Left kidney (tissue), 2 donors: ENCODE results near the gene RNLS. TPM values are rescaled to one million over a fixed set of nuclear protein-coding genes. Genes with fewer than 3 reads are reported as not detected.
"Not testable (repeated sequence)": the region's sequence is repeated elsewhere in the genome, so short reads cannot be mapped to it uniquely, and the experiment has no call there.

Experiments used
- DNase-seq: peaks from one replicate; pipeline ENCODE4 v3.0.0-alpha.2; 2013
- polyA plus RNA-seq: library from polyadenylated mRNA; unstranded; fragments of 120-200 nt; gene quantifications from one replicate; pipeline ENCODE4 v1.2.1, GENCODE V29; 2013; ENCODE audit not compliant: insufficient read length

RNLS gene
- polyA plus RNA-seq, 1 donor = 15.3 TPM

GRCh38 chr10:88523739-88524400, 59.2 kb downstream of the RNLS start:
- DNase-seq = no peak

DNA sequence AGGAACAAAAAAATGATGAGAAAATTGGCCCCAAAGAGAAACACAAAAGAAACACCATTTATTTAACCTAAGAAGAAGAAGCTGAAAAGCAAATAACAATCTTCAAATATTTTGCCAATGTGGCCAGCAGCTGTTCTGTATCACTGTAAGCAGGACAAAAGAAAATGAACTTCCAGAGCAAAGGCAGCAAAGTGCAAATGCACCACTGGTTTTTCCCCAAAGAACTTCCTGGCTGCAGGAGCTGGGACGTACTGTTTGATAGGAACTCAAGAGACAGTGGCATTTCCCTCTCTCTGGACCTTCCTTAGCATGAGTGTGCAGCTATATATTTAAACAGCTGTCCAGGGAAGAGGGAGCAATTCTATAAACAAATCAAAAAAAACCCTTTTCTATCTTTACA, 60.4 kb downstream of the RNLS start:
- DNase-seq = no peak

GRCh38 chr10:88521791-88522190, 61.3 kb downstream of the RNLS start:
- no peak for DNase-seq

- DNase-seq = no peak
Observed at GRCh38 chr10:88515235-88515634, 67.9 kb downstream of the RNLS start.

- no peak for DNase-seq
Observed at GRCh38 chr10:88512599-88512998, 70.5 kb downstream of the RNLS start.

DNA sequence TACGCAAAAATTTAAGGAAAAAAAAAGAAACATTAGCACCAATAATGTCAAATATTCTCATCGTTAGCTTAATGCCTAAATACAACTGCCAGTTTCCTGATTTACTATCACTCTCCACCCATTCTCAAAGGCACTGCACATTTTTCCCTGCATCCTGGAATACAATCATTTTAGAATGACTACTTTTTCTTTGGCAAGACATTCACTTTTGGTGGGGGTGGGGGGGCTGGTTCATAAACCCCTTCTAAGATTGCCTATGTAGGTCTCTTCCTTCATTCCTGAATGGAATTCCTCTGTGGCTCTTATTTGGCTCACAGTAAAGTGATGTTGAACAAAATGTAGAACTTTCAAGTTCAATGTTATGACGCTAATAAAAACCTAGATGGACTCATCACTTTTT, 74.3 kb downstream of the RNLS start:
- no peak for DNase-seq

DNA sequence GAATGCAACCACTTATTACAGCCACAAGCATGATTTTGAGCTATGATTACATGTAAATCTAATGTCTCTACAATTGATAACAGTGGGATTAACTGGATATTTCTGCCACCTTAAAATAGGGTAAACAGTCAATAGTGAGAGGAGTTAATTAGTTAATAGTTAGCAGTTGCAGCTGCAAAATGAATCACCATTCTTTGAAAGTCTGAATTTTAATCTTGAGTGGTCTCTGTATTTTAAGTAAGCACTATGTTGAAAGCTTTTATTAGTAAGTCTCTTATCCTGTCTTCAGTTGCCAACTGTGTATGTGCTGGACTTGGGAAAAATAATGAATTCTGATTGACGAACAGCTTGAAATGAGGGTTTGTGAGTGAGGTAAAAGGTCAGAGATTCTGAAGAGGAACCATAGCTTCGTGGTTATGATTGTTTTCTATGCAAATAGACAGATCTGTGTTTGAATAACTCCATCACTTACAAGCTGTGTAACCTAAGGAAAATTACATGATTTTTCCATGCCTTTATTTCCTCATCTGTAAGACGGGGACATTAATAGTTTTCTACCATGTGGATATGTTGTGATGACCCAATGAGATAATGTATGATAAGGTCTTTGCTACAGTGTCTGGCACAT, 75.2 kb downstream of the RNLS start:
- no peak for DNase-seq

DNA sequence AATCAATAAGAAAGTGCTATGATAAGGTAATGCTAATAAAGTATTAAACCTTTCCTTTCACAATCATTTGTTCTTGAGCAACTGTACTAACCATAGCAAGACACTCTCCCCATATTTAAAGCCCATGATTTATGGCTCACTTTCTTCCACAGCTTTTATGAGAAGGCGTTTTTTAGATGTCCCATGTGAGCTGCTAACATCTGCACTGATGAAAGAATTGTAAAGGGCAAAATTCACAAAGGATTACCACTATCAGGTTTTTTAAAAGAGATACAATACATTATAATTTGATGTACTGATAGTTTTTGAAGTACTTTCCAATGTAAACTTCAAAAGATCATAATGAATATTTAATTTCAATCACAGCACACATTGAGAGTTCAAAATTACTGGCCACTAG, 75.7 kb downstream of the RNLS start:
- no peak for DNase-seq

GRCh38 chr10:88505680-88506215, 77.4 kb downstream of the RNLS start:
- no peak for DNase-seq

- no peak for DNase-seq
Observed at GRCh38 chr10:88505265-88505664, 77.9 kb downstream of the RNLS start.

DNA sequence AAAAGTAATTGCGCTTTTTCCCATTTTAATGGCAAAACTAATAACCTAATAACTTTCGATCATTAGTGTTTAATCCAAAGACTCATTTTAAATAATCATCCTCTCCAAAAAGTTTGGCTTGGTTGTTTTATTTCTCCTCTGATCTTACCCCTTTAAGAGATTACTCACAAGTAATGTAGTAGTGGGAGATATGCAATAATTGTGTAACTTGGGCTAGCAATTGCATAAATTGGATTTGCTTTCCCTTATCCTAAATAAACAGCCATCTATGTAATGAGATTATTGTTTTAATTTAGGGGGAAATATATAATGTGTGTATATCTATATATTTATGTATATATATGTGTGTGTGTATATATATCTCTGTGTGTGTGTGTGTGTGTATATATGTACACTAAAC, 82.5 kb downstream of the RNLS start:
- DNase-seq = no peak

GRCh38 chr10:88499569-88500470, 83.3 kb downstream of the RNLS start:
- DNase-seq = no peak

DNA sequence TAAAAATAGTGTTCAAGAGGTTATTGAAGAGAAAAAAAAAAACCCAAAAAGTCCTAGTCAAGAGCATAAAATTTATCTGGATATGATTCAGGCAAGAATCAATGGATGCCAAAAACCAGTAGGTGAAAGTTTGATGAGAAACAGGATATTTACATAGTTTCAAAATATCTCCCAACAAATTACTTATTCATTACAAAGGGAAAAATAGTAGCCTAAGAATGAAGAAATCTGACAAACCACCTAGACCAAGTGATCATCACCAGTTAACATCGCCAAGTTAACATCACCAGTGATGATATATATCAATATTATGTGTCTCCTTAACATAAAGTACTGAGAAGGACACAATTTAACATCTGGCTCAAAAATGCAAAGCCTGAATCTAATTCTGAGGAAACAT, 85.2 kb downstream of the RNLS start:
- DNase-seq = no peak

DNA sequence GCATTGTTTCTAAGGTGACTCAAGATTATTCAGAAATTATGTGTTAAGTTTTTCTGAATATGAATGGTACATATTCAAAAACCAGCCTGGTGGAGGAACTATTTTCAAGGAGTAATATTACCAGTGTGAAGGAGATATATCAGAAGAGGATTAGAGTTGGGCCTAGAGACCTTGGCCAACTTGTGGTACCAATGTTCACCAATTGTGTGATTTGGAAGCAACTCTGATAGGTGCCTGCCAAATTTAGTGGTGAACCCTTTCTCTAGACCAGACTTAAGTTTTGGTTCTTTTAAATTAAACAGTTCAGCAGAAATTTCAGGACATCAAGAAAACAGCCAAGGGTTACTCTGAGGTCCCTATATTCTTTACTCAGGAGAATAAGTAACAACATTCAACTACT, 88.6 kb downstream of the RNLS start:
- no peak for DNase-seq

GRCh38 chr10:88493691-88494483, 89.2 kb downstream of the RNLS start:
- DNase-seq = no peak

GRCh38 chr10:88491314-88491713, 91.8 kb downstream of the RNLS start:
- no peak for DNase-seq

DNA sequence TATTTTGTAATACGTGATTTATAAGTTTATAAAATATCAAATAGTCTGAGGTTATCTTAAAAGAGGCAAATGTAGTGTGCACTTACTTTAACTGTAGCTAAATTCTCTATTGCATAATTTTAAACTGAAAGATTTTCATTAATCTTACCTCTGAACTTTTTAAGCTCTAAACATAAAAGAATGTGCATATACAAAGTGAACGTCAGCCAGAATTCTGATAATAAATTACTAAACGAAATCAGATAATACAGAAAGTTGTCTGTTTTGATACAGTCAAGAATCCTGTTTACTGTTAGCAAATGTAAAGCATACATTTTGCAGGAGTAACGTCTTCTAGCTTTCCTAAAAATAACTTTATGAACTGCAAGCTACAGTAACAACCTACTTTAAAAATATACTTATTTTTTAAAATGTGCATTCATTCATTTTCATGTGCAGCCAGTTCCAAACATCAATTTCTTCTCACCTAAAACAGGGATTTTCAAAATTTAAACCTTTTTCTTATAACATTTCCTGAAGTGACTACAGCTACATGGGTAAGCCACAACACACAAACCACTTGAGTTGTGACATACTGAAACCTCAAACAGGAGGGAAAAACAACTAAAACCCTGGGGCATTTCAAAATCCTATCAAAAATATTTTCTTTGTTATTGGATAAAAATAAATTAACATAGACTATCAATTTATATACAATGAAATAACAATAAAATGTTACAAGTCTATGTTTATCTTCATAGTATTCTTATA, 92.7 kb downstream of the RNLS start:
- DNase-seq = no peak

GRCh38 chr10:88489107-88489506, 94.0 kb downstream of the RNLS start:
- DNase-seq = no peak

DNA sequence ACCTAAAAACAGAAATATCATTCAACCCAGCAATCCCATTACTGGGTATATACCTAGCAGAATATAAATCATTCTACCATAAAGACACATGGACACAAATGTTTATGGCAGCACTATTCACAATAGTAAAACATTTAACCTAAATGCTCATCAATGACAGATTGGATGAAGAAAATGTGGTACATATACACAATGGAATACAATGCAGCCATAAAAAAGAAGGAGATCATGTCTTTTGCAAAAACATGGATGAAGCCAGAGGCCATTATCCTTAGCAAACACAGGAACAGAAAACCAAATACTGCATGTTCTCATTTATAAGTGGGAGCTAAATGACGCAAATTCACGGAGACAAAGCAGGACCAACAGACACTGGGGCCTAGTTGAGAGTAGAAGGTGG, 96.3 kb downstream of the RNLS start:
- DNase-seq = not testable (repeated sequence)

GRCh38 chr10:88482220-88482619, 100.9 kb downstream of the RNLS start:
- no peak for DNase-seq

DNA sequence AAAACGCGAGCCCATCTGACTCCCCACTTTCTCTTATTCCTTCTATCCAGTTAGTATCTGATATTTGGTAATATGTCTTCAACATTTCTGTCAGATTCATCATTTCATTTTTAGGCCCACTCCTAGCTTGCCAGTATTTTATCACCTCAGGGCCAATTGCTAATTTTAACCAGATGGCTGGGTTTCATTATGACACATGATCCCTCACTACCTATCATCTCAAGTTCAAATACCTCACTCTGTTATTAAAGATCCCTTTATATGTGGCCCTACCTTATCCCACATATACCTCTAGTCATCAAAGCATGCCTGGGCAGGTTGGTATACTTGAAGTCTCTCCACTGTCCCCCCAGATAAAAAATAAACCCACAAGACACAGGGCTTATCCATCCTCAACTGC, 104.9 kb downstream of the RNLS start:
- DNase-seq = no peak
